Measurements from ENCODE around the gene TSPAN33. TPM values are rescaled to one million over a fixed set of nuclear protein-coding genes. Genes with fewer than 3 reads are reported as not detected.
A peak's percentile ranks its signal among the peaks of the same experiment; 100 is the strongest.

The TSPAN33 gene
- total RNA-seq, 4 donors from 2014 or later = 2.0 to 10.5 (median 6.3) TPM

- WGBS, 2 donors = 84 to 93% methylated on average over 4 of the region's 4 CpGs
Observed at GRCh38 chr7:129166745-129167144, 22.2 kb downstream of the TSPAN33 start.

DNA sequence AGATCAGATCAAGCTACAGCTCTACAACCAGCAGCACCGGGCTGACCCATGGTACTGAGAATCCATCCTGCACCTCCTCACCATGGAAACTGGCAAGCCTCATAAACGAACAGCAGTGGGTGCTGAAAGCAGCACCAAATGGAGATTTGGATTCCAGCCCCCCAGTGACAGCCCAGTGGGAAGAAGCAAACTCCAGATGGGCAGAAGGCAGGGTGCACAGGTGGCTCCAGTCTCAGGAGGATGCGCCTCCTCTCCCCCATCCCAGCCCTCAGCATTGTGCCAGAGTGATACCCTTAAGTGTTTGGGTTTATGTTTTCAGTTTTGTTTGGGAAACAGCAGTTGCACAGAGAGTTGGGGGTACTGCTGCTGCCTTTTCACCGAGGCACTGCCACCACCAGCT lies 23.3 kb downstream of the TSPAN33 start:
- no peak for DNase-seq (ENCODE audit: low spot score in 2 of 2)
- 70 to 79% methylated on average over 3 to 4 of the region's 4 CpGs for WGBS, 2 donors
- no peak overlapping the region for H3K4me3 ChIP-seq
- H3K36me3 ChIP-seq = no peaks in the 10 kb centered on the region
- peaks cover 0 to 25% (median 4%) of the 10 kb centered on the region in 4 donors for H3K4me1 ChIP-seq
- H3K9me3 ChIP-seq = no peaks in the 10 kb centered on the region
- no peak overlapping the region for H3K27ac ChIP-seq
- H3K27me3 ChIP-seq = peaks cover 0 to 5% of the 10 kb centered on the region in 2 donors
- TF ChIP-seq POLR2A (IDR thresholded peaks at IDR 0.05) = no peak
- no peak for TF ChIP-seq CTCF (IDR thresholded peaks at IDR 0.05)
- TF ChIP-seq EP300 (IDR thresholded peaks at IDR 0.05) = no peak

More at GRCh38 chr7:129166745-129167144, 22.2 kb downstream of the TSPAN33 start:
- no peaks in the 10 kb centered on the region for H3K36me3 ChIP-seq
- no peak for DNase-seq (ENCODE audit: low spot score in 2 of 2)
- no peak for TF ChIP-seq POLR2A (IDR thresholded peaks at IDR 0.05)
- TF ChIP-seq EP300 (IDR thresholded peaks at IDR 0.05) = no peak
- TF ChIP-seq CTCF (IDR thresholded peaks at IDR 0.05) = no peak
- no peak overlapping the region for H3K4me3 ChIP-seq
- peaks cover 0 to 5% of the 10 kb centered on the region in 2 donors for H3K27me3 ChIP-seq
- peaks cover 0 to 25% (median 4%) of the 10 kb centered on the region in 4 donors for H3K4me1 ChIP-seq
- no peak overlapping the region for H3K27ac ChIP-seq
- H3K9me3 ChIP-seq = no peaks in the 10 kb centered on the region

DNA sequence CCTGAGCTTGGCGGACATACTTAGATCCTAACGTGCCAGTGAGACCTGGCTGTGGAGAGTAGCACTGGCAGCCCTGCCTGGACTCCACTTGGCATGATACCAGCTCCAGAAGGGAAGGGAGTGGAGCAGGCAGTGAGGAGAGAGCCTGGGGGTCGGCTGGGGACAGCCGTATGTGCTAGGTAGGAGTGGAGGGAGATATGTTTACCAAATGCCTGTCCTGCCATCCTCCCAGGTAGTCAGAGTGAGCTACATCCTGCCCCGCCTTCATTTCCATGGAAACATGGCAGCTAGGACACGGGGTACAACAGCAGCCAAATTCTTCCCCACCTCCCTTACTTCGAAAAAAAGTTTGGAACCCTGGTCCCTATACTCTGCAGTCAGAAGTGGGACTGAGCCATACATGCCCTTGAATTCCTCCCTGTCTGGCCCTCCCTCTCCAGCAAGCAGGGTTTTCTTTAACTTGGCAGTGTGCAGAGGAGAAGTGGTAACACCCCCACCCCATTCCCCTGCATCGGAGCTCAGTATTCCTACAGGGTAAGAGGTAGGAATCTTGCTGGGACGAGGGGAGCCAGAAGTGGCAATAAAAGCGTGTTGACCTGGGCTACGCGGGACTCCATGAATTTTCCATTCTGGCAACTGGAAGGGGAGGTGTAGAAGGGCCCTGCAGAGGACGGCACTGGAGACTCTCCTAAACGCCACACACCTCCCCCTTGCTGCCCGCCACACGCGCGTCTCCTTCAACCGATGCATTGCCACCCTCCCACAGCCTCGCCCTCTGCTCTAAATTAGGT lies 23.9 kb downstream of the TSPAN33 start:
- H3K4me3 ChIP-seq = peak overlapping the region; percentile 45 to 60 (median 50)
- H3K36me3 ChIP-seq = no peaks in the 10 kb centered on the region
- H3K9me3 ChIP-seq = no peaks in the 10 kb centered on the region
- 36 to 47% methylated on average over 20 of the region's 20 CpGs for WGBS, 2 donors
- peaks cover 0 to 5% of the 10 kb centered on the region in 2 donors for H3K27me3 ChIP-seq
- TF ChIP-seq POLR2A (IDR thresholded peaks at IDR 0.05) = no peak
- no peak for TF ChIP-seq EP300 (IDR thresholded peaks at IDR 0.05)
- TF ChIP-seq CTCF (IDR thresholded peaks at IDR 0.05) = no peak
- no peak for DNase-seq (ENCODE audit: low spot score in 2 of 2)
- H3K27ac ChIP-seq = peak overlapping the region in 3 of 4 donors; percentile 55 to 88 (median 78)
- peaks cover 0 to 25% (median 4%) of the 10 kb centered on the region in 4 donors for H3K4me1 ChIP-seq

GRCh38 chr7:129169171-129169671 lies 24.7 kb downstream of the TSPAN33 start:
- WGBS, 2 donors = 1 to 2% methylated on average over 25 to 42 of the region's 47 CpGs
- Histone ChIP-seq H3K9me3 (no peaks in the 10 kb centered on the region), H3K4me3 (peak overlapping the region; percentile 45 to 60 (median 50)), H3K27ac (peak overlapping the region; percentile 55 to 88 (median 76)), H3K36me3 (no peaks in the 10 kb centered on the region), H3K4me1 (peaks cover 0 to 25% (median 4%) of the 10 kb centered on the region in 4 donors), H3K27me3 (peaks cover 0 to 5% of the 10 kb centered on the region in 2 donors)
- DNase-seq (ENCODE audit: low spot score in 2 of 2) = peak; percentile 35 to 37
- TF ChIP-seq CTCF (IDR thresholded peaks at IDR 0.05) (no peak), POLR2A (IDR thresholded peaks at IDR 0.05) (no peak), EP300 (IDR thresholded peaks at IDR 0.05) (no peak)
